HepG2 (cell line): ENCODE results near the gene ITM2B. TPM values are rescaled to one million over a fixed set of nuclear protein-coding genes. Genes with fewer than 3 reads are reported as not detected.

Experiments
- GATA4 ChIP-seq: sonication (generic); IDR thresholded peaks from 2 replicates; pipeline ENCODE4 v1.6.1; 2016; ENCODE audit warnings: antibody characterized with exemption, low read depth, borderline replicate concordance
- HNF4A ChIP-seq: sonication (generic); formaldehyde crosslinking; IDR thresholded peaks from 2 replicates; pipeline ENCODE4 v1.4.0; 2020; ENCODE audit warnings: missing genetic modification reagents
- JUND ChIP-seq: sonication (generic); formaldehyde crosslinking; IDR thresholded peaks from 2 replicates; pipeline ENCODE4 v1.8.0; 2022; ENCODE audit warnings: mild to moderate bottlenecking, missing genetic modification reagents
- MTA1 ChIP-seq: sonication (generic); formaldehyde crosslinking; IDR thresholded peaks from 2 replicates; pipeline ENCODE4 v1.4.0; 2020; ENCODE audit warnings: missing genetic modification reagents, mild to moderate bottlenecking, borderline replicate concordance
- NFKB2 ChIP-seq: sonication (generic); formaldehyde crosslinking; IDR thresholded peaks from 2 replicates; pipeline ENCODE4 v1.4.0; 2020; ENCODE audit warnings: missing genetic modification reagents, borderline replicate concordance
- PAXIP1 ChIP-seq: sonication (generic); formaldehyde crosslinking; conservative IDR thresholded peaks from 2 replicates; pipeline ENCODE4 v1.4.0; 2020; ENCODE audit warnings: mild to moderate bottlenecking, missing genetic modification reagents, moderate library complexity
- RCOR2 ChIP-seq: IDR thresholded peaks from 2 replicates; pipeline ENCODE4 v1.6.1; 2016; ENCODE audit warnings: missing biosample characterization, missing genetic modification reagents
- TARDBP ChIP-seq: sonication (generic); formaldehyde crosslinking; IDR thresholded peaks from 2 replicates; pipeline ENCODE4 v1.8.0; 2022; ENCODE audit warnings: mild to moderate bottlenecking, missing genetic modification reagents
- TFE3 ChIP-seq: IDR thresholded peaks from 2 replicates; pipeline ENCODE4 v1.6.1; 2016
- ZFP37 ChIP-seq: sonication (generic); formaldehyde crosslinking; IDR thresholded peaks from 2 replicates; pipeline ENCODE4 v1.4.0; 2020; ENCODE audit warnings: missing genetic modification reagents, borderline replicate concordance
- ZNF274 ChIP-seq: sonication (generic); formaldehyde crosslinking; IDR thresholded peaks from 2 replicates; pipeline ENCODE4 v1.5.1; 2020; ENCODE audit warnings: mild to moderate bottlenecking, missing genetic modification reagents
- ZNF280D ChIP-seq: sonication (generic); formaldehyde crosslinking; IDR thresholded peaks from 2 replicates; pipeline ENCODE4 v1.5.1; 2020; ENCODE audit warnings: mild to moderate bottlenecking, missing genetic modification reagents
- ZNF589 ChIP-seq: sonication (generic); formaldehyde crosslinking; conservative IDR thresholded peaks from 2 replicates; pipeline ENCODE4 v1.8.0; 2022; ENCODE audit warnings: mild to moderate bottlenecking, moderate library complexity, missing genetic modification reagents
- ZNF619 ChIP-seq: sonication (generic); formaldehyde crosslinking; IDR thresholded peaks from 2 replicates; pipeline ENCODE4 v1.4.0; 2020; ENCODE audit warnings: mild to moderate bottlenecking, missing genetic modification reagents
- ZNF672 ChIP-seq: sonication (generic); formaldehyde crosslinking; IDR thresholded peaks from 2 replicates; pipeline ENCODE4 v1.8.1; 2022; ENCODE audit warnings: missing genetic modification reagents
- ZSCAN21 ChIP-seq: sonication (generic); formaldehyde crosslinking; IDR thresholded peaks from 2 replicates; pipeline ENCODE4 v1.8.0; 2022; ENCODE audit warnings: mild to moderate bottlenecking, missing genetic modification reagents, moderate library complexity, borderline replicate concordance
- polyA plus RNA-seq, 8 experiments: library from polyadenylated mRNA; depleted of rRNA in 3 of 8; stranded (reverse) in 7 of 8; unstranded in 1 of 8; fragments of >200 nt; fragmentation: Illumina TruSeq in 4 of 8; extraction: Trizol in 4 of 8; gene quantifications; 2 replicates each; pipeline versions ENCODE4 v1.2.1 to v1.2.3, GENCODE V29; 2011 to 2016; ENCODE audit warnings: low read depth in 4 of 8, missing spikeins in 1 of 8, mixed read lengths in 1 of 8; ENCODE audit not compliant: insufficient read depth in 1 of 8
- total RNA-seq, 5 experiments: library from RNA; depleted of rRNA; stranded (reverse); fragments of >200 nt; fragmentation: Illumina TruSeq; extraction: Trizol; gene quantifications; 2 replicates each; pipeline ENCODE4 v1.2.3, GENCODE V29; 2016; ENCODE audit warnings: low read depth in 1 of 5
- TF ChIP-seq, protein P1 (sequence below), 2 experiments: fragments of 450-650 bp in 1 of 2; sonication (generic) in 1 of 2; formaldehyde crosslinking; IDR thresholded peaks; 2 replicates each; pipeline versions ENCODE4 v1.5.0 to v1.8.0; 2020 to 2022; ENCODE audit warnings: mild to moderate bottlenecking in 1 of 2, missing genetic modification reagents in 1 of 2

Gene ITM2B
- total and polyA plus RNA-seq, 2 of the 13 experiments (the other 11 are each of a cell fraction or from before 2014, with no cell fraction given) = 158 to 373 TPM

DNA sequence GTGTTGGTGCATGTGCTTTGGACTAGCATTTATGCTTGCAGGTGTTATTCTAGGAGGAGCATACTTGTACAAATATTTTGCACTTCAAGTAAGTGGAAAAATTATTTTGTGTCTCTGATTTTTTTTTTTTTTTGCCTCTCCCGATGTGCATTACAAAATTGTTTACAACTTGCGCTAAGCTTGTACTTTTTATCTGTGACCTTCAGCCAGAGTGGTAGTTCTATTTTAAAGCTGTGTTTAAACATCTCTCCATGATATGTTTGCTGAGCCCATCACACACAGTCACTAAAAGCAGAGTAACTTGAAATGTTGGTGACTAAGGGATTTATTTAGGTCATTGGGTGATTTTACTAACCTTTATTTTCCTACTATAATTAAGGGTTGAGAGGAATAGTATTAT, 20.8 kb downstream of the ITM2B start (continued):
- TF ChIP-seq, protein P1, sequence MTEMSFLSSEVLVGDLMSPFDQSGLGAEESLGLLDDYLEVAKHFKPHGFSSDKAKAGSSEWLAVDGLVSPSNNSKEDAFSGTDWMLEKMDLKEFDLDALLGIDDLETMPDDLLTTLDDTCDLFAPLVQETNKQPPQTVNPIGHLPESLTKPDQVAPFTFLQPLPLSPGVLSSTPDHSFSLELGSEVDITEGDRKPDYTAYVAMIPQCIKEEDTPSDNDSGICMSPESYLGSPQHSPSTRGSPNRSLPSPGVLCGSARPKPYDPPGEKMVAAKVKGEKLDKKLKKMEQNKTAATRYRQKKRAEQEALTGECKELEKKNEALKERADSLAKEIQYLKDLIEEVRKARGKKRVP (CRISPR knock-in tag; IDR thresholded peaks at IDR 0.05) = no peak
- TF ChIP-seq PAXIP1 (CRISPR knock-in tag) = peak; percentile 82
- TF ChIP-seq ZNF589 = no peak
- TF ChIP-seq ZSCAN21 (CRISPR knock-in tag) = no peak
- TF ChIP-seq ZNF274 (CRISPR knock-in tag) = no peak
- TF ChIP-seq TFE3 = 0 out of 2 replicates have a peak, but pooled peaks have one; percentile 31
- no peak for TF ChIP-seq ZNF672
- TF ChIP-seq TARDBP (CRISPR knock-in tag) = no peak
- no peak for TF ChIP-seq JUND (CRISPR knock-in tag)
- TF ChIP-seq ZFP37 = no peak
- no peak for TF ChIP-seq RCOR2 (CRISPR knock-in tag)
- TF ChIP-seq GATA4 = 0 out of 2 replicates have a peak, but pooled peaks have one; percentile 28
- no peak for TF ChIP-seq ZNF619 (CRISPR knock-in tag)
- peak; percentile 43; the same call in 1 of the 2 replicates for TF ChIP-seq ZNF280D
- no peak for TF ChIP-seq MTA1 (CRISPR knock-in tag)
- peak; percentile 49; the same call in 1 of the 2 replicates for TF ChIP-seq HNF4A (CRISPR knock-in tag)
- TF ChIP-seq NFKB2 = no peak
